HG03342 (cell line): Measurements from ENCODE around the gene PLEKHA1.

ENCODE experiments used
- ATAC-seq: cut with Tn5 transposase; IDR thresholded peaks from one replicate; pipeline ENCODE4 v1.9.1; 2021; ENCODE audit warnings: mild to moderate bottlenecking, moderate library complexity; ENCODE audit not compliant: unreplicated experiment

Gene PLEKHA1

GRCh38 chr10:122459561-122460273 lies 85.2 kb downstream of the PLEKHA1 start:
- ATAC-seq: no peak

- no peak for ATAC-seq
Measured at GRCh38 chr10:122460891-122461293, 86.4 kb downstream of the PLEKHA1 start.

GRCh38 chr10:122461367-122461728 lies 86.8 kb downstream of the PLEKHA1 start, which contains the start of gene HTRA1:
Gene HTRA1, plus strand, starts transcription at chr10:122461553. Its CDS starts 100 bp downstream, at chr10:122461653.
- ATAC-seq: no peak

GRCh38 chr10:122461729-122462532 lies 87.4 kb downstream of the PLEKHA1 start:
- ATAC-seq: no peak

- no peak for ATAC-seq
Measured at GRCh38 chr10:122462533-122463465, 88.3 kb downstream of the PLEKHA1 start.

- ATAC-seq: no peak
Measured at GRCh38 chr10:122463466-122464249, 89.2 kb downstream of the PLEKHA1 start.

- no peak for ATAC-seq
Measured at GRCh38 chr10:122464250-122464510, 89.7 kb downstream of the PLEKHA1 start.

- no peak for ATAC-seq
Measured at GRCh38 chr10:122464586-122464985, 90.1 kb downstream of the PLEKHA1 start.

GRCh38 chr10:122465401-122466040 lies 91.0 kb downstream of the PLEKHA1 start:
- no peak for ATAC-seq

- no peak for ATAC-seq
Measured at GRCh38 chr10:122466951-122467381, 92.5 kb downstream of the PLEKHA1 start.

GRCh38 chr10:122467701-122468100 lies 93.2 kb downstream of the PLEKHA1 start:
- ATAC-seq: no peak

- no peak for ATAC-seq
Measured at GRCh38 chr10:122468307-122468925, 93.9 kb downstream of the PLEKHA1 start.

GRCh38 chr10:122468926-122469781 lies 94.6 kb downstream of the PLEKHA1 start:
- ATAC-seq: no peak

GRCh38 chr10:122469848-122470247 lies 95.3 kb downstream of the PLEKHA1 start:
- no peak for ATAC-seq

- no peak for ATAC-seq
Measured at GRCh38 chr10:122471531-122472177, 97.1 kb downstream of the PLEKHA1 start.

GRCh38 chr10:122473116-122473515 lies 98.6 kb downstream of the PLEKHA1 start:
- no peak for ATAC-seq

- ATAC-seq: no peak
Measured at GRCh38 chr10:122474131-122474818, 99.8 kb downstream of the PLEKHA1 start.

GRCh38 chr10:122475100-122475499 lies 100.6 kb downstream of the PLEKHA1 start:
- ATAC-seq: no peak
